Measurements from ENCODE around the gene TADA2B. TPM values are rescaled to one million over a fixed set of nuclear protein-coding genes. Genes with fewer than 3 reads are reported as not detected.
A peak's percentile ranks its signal among the peaks of the same experiment; 100 is the strongest.

The TADA2B gene
- total and polyA plus RNA-seq, 9 of the 15 experiments (the other 6 are each of a cell fraction or from before 2014, with no cell fraction given), result 0.55 to 12.2 (median 7.5) TPM

GRCh38 chr4:7068279-7068842 is 25.2 kb downstream of the TADA2B start:
- Histone ChIP-seq H3K27ac (ENCODE audit: extremely low read depth, low read depth, low read length) (peak overlapping the region; percentile 76), H2AFZ (ENCODE audit: low read depth, low read length) (peak overlapping the region; percentile 70), H3K9me3 (replicated peaks; ENCODE audit: control insufficient read depth, insufficient read depth, low read depth, low read length) (no peaks in the 10 kb centered on the region), H4K20me1 (replicated peaks; ENCODE audit: control insufficient read depth, insufficient read depth, low read length) (no peaks in the 10 kb centered on the region; the same call in 1 of the 2 replicates), H3K79me2 (ENCODE audit: control insufficient read depth, insufficient read depth, low read length) (peaks cover 47% of the 10 kb centered on the region), H3K4me1 (replicated peaks in 1 of 2; ENCODE audit: control insufficient read depth in 2 of 2, insufficient read depth in 2 of 2, low read length in 2 of 2) (peaks cover 15 to 40% of the 10 kb centered on the region in 2 experiments; a peak in 4 of 5 replicates), H3K27me3 (ENCODE audit: control insufficient read depth in 2 of 2, insufficient read depth in 2 of 2, low read length in 2 of 2) (no peaks in the 10 kb centered on the region), H3K4me3 (peak overlapping the region; percentile 58), H3K36me3 (ENCODE audit: control insufficient read depth, insufficient read depth, low read length) (peaks cover 32% of the 10 kb centered on the region), H3K9ac (ENCODE audit: insufficient read depth in 1 of 2, low read depth in 2 of 2, low read length in 2 of 2) (peak overlapping the region; percentile 70 to 96), H3K4me2 (ENCODE audit: insufficient read depth, low read length) (peak overlapping the region; percentile 80), H3K9me1 (ENCODE audit: control insufficient read depth, insufficient read depth, low read length) (no peaks in the 10 kb centered on the region)
- in situ Hi-C loops (cut with MboI) (no loop called here), intact Hi-C loops (cut with micrococcal nuclease) (loop anchor here (1.0 to 5.0 kb wide), 6 partner anchors 36 to 348 kb away; partner anchors contain the start of genes KIAA0232 and TBC1D14)
- POLR2A ChIA-PET, result interaction anchor here (0.6 to 3.8 kb wide), 18 partner anchors 9 to 760 kb away, joined by 3 to 24 read pairs (median 4); no protein-coding TSS in a partner anchor
- ATAC-seq (peak; percentile 90), DNase-seq (ENCODE audit: extremely low read depth in 1 of 4, low spot score in 3 of 4) (peak in 2 of 4 experiments; percentile 97 to 98), FAIRE-seq (no peak)
- under 1% methylated on average over 35 of the region's 50 CpGs for WGBS (ENCODE audit: insufficient coverage, low coverage, missing lambda C conversion rate)
- TSS peak; percentile 97 for BruUV-seq (replicated peaks)
- CTCF ChIA-PET (ENCODE audit: low intra/inter-chr PET ratio), result no interaction called here
- no peak for TF ChIP-seq MTA3 (IDR thresholded peaks at IDR 0.05; ENCODE audit: borderline replicate concordance)
- no peak for TF ChIP-seq MXD1 (CRISPR knock-in tag; IDR thresholded peaks at IDR 0.05; ENCODE audit: borderline replicate concordance, poor library complexity, severe bottlenecking)
- TF ChIP-seq EGR1 (conservative IDR thresholded peaks at IDR 0.05), result peak; percentile 53; the same call in 1 of the 2 replicates
- TF ChIP-seq CBFA2T2 (conservative IDR thresholded peaks at IDR 0.05), result no peak
- no peak for TF ChIP-seq CHCHD3 (CRISPR knock-in tag; IDR thresholded peaks at IDR 0.05)
- TF ChIP-seq BRCA1 (IDR thresholded peaks at IDR 0.05), result no peak
- TF ChIP-seq BRCA1 (CRISPR knock-in tag; IDR thresholded peaks at IDR 0.05), result no peak
- TF ChIP-seq ZNF639 (CRISPR knock-in tag; conservative IDR thresholded peaks at IDR 0.05 in 1 of 2, IDR thresholded peaks at IDR 0.05 in 1 of 2), result 0 out of 4 replicates have a peak, but pooled peaks of 1 of the 2 experiments have one; percentile 11
- no peak for TF ChIP-seq SIRT6 (IDR thresholded peaks at IDR 0.05; ENCODE audit: low read depth, low read length)
- TF ChIP-seq SIN3B (IDR thresholded peaks at IDR 0.05; ENCODE audit: low read depth), result no peak
- no peak; a peak in 1 of 4 replicates for TF ChIP-seq TBL1XR1 (IDR thresholded peaks at IDR 0.05; ENCODE audit: low read length in 2 of 2)
- TF ChIP-seq TAF1 (IDR thresholded peaks at IDR 0.05; ENCODE audit: control insufficient read depth, extremely low read depth, insufficient read depth, low read length, severe bottlenecking), result peak; percentile 75
- no peak for TF ChIP-seq NFE2 (IDR thresholded peaks at IDR 0.05; ENCODE audit: low read depth)
- TF ChIP-seq CCNT2 (IDR thresholded peaks at IDR 0.05; ENCODE audit: borderline replicate concordance, extremely low read depth, insufficient read length, low read depth, low read length), result peak; percentile 27
- TF ChIP-seq CTCF (IDR thresholded peaks at IDR 0.05 in 2 of 3, conservative IDR thresholded peaks at IDR 0.05 in 1 of 3; ENCODE audit: insufficient read depth in 2 of 3, low read depth in 1 of 3, low read length in 3 of 3), result peak in 1 of 3 experiments; percentile 9; a peak in 1 of 6 replicates
- peak; percentile 81; the same call in 1 of the 2 replicates for TF ChIP-seq POLR2A (conservative IDR thresholded peaks at IDR 0.05)
- 0 out of 2 replicates have a peak, but pooled peaks have one; percentile 24 for TF ChIP-seq BCOR (IDR thresholded peaks at IDR 0.05)
- TF ChIP-seq MCM5 (IDR thresholded peaks at IDR 0.05; ENCODE audit: low read depth), result no peak
- TF ChIP-seq TGIF2 (CRISPR knock-in tag; IDR thresholded peaks at IDR 0.05), result no peak

Data from K562 (cell line).